GM23338 (cell line): ENCODE measurements around the gene CYTH1. TPM values are rescaled to one million over a fixed set of nuclear protein-coding genes. Genes with fewer than 3 reads are reported as not detected.

Experiments used
- ATAC-seq: fragments of 200-7000 bp; cut with Tn5 transposase; 3 replicates; pipeline ENCODE4 v1.9.1; 2020
- DNase-seq: peaks from one replicate; pipeline ENCODE4 v3.0.0-alpha.2; 2015; ENCODE audit warnings: low spot score
- H2AFZ ChIP-seq: fragments of 200-600 bp; sonication (generic); 2 replicates; pipeline ENCODE4 v1.8.0; 2016; ENCODE audit warnings: antibody characterized with exemption, mild to moderate bottlenecking, moderate library complexity
- H3F3A ChIP-seq: fragments of 200-600 bp; sonication (generic); replicated peaks from 2 replicates; pipeline ENCODE4 v1.8.0; 2017; ENCODE audit warnings: antibody characterized with exemption, mixed run types, low read depth
- H3K27ac ChIP-seq: fragments of 200-600 bp; sonication (generic); 2 replicates; pipeline ENCODE4 v1.6.1; 2016; ENCODE audit warnings: low read depth
- H3K27me3 ChIP-seq: fragments of 200-600 bp; sonication (generic); 2 replicates; pipeline ENCODE4 v1.8.0; 2016; ENCODE audit warnings: mild to moderate bottlenecking, mixed run types, moderate library complexity; ENCODE audit not compliant: insufficient read depth
- H3K36me3 ChIP-seq: fragments of 200-600 bp; sonication (generic); 2 replicates; pipeline ENCODE4 v1.8.0; 2016; ENCODE audit warnings: mild to moderate bottlenecking; ENCODE audit not compliant: insufficient read depth
- H3K4me1 ChIP-seq: fragments of 200-600 bp; sonication (generic); 2 replicates; pipeline ENCODE4 v1.8.0; 2016; ENCODE audit warnings: mild to moderate bottlenecking, moderate library complexity; ENCODE audit not compliant: insufficient read depth
- H3K4me2 ChIP-seq: fragments of 200-600 bp; sonication (generic); 2 replicates; pipeline ENCODE4 v1.7.1; 2017; ENCODE audit warnings: mixed run types
- H3K4me3 ChIP-seq: fragments of 200-600 bp; sonication (generic); 2 replicates; pipeline ENCODE4 v1.6.1; 2016; ENCODE audit warnings: mixed run types
- H3K79me2 ChIP-seq: fragments of 200-600 bp; sonication (generic); replicated peaks from 2 replicates; pipeline ENCODE4 v1.8.0; 2017; ENCODE audit warnings: mild to moderate bottlenecking; ENCODE audit not compliant: insufficient read depth
- H3K9me2 ChIP-seq: fragments of 200-600 bp; sonication (generic); 2 replicates; pipeline ENCODE4 v1.8.0; 2017; ENCODE audit not compliant: insufficient read depth
- H4K20me1 ChIP-seq: fragments of 200-600 bp; sonication (generic); replicated peaks from 2 replicates; pipeline ENCODE4 v1.8.0; 2017; ENCODE audit warnings: mild to moderate bottlenecking; ENCODE audit not compliant: insufficient read depth
- H3K27ac Mint-ChIP-seq: 2 replicates; pipeline ENCODE4 v1.8.0; 2020; ENCODE audit warnings: inconsistent platforms, mild to moderate bottlenecking, moderate library complexity, mixed read lengths
- H3K27me3 Mint-ChIP-seq: 3 replicates; pipeline ENCODE4 v1.8.0; 2022; ENCODE audit warnings: low read depth, mild to moderate bottlenecking, moderate library complexity, mixed read lengths, inconsistent platforms; ENCODE audit not compliant: insufficient read depth, poor library complexity
- H3K36me3 Mint-ChIP-seq: 3 replicates; pipeline ENCODE4 v1.8.0; 2021; ENCODE audit warnings: low read depth, mild to moderate bottlenecking, inconsistent platforms, moderate library complexity, mixed read lengths
- H3K4me1 Mint-ChIP-seq: 3 replicates; pipeline ENCODE4 v1.8.0; 2020; ENCODE audit warnings: mild to moderate bottlenecking, inconsistent platforms, mixed read lengths
- H3K4me3 Mint-ChIP-seq: 3 replicates; pipeline ENCODE4 v1.8.0; 2021; ENCODE audit warnings: moderate library complexity, mild to moderate bottlenecking, inconsistent platforms, mixed read lengths
- H3K9me3 Mint-ChIP-seq: 3 replicates; pipeline ENCODE4 v1.8.0; 2020; ENCODE audit warnings: moderate library complexity, mild to moderate bottlenecking, inconsistent platforms, mixed read lengths
- CREB1 ChIP-seq: fragments of 250-450 bp; sonication (Bioruptor Pico); IDR thresholded peaks from 2 replicates; pipeline ENCODE4 v1.5.0; 2020; ENCODE audit warnings: low read depth, mild to moderate bottlenecking, moderate library complexity
- EZH2 ChIP-seq: fragments of 200-600 bp; sonication (generic); IDR thresholded peaks from one replicate; pipeline ENCODE4 v1.8.0; 2017; ENCODE audit warnings: antibody characterized with exemption, mild to moderate bottlenecking, low read depth; ENCODE audit not compliant: unreplicated experiment
- JUNB ChIP-seq: IDR thresholded peaks from one replicate; pipeline ENCODE4 v1.6.1; 2016; ENCODE audit warnings: antibody characterized with exemption; ENCODE audit not compliant: unreplicated experiment
- NANOG ChIP-seq: IDR thresholded peaks from 2 replicates; pipeline ENCODE4 v1.6.1; 2016; ENCODE audit warnings: antibody characterized with exemption, borderline replicate concordance
- ZNF331 ChIP-seq: fragments of 250-450 bp; sonication (Bioruptor Pico); IDR thresholded peaks from 2 replicates; pipeline ENCODE4 v1.5.0; 2020; ENCODE audit warnings: low read depth, mild to moderate bottlenecking, moderate library complexity
- polyA plus RNA-seq: library from polyadenylated mRNA; unstranded; fragments of >200 nt; fragmentation: Nextera tagmentation; extraction: Ambion mirVana; gene quantifications from 2 replicates; pipeline ENCODE4 v1.2.1, GENCODE V29; 2016
- total RNA-seq: library from RNA; depleted of rRNA; stranded (reverse); fragments of >200 nt; shearing (Covaris generic); gene quantifications from 2 replicates; pipeline ENCODE4 v1.2.3, GENCODE V29; 2014
- TF ChIP-seq, protein P1 (sequence below): fragments of 250-450 bp; sonication (Bioruptor Pico); IDR thresholded peaks from 2 replicates; pipeline ENCODE4 v1.5.0; 2020; ENCODE audit warnings: mild to moderate bottlenecking, moderate library complexity

CYTH1 gene
- total and polyA plus RNA-seq, 2 experiments from 2014 or later = 13.8 to 14.5 TPM

DNA sequence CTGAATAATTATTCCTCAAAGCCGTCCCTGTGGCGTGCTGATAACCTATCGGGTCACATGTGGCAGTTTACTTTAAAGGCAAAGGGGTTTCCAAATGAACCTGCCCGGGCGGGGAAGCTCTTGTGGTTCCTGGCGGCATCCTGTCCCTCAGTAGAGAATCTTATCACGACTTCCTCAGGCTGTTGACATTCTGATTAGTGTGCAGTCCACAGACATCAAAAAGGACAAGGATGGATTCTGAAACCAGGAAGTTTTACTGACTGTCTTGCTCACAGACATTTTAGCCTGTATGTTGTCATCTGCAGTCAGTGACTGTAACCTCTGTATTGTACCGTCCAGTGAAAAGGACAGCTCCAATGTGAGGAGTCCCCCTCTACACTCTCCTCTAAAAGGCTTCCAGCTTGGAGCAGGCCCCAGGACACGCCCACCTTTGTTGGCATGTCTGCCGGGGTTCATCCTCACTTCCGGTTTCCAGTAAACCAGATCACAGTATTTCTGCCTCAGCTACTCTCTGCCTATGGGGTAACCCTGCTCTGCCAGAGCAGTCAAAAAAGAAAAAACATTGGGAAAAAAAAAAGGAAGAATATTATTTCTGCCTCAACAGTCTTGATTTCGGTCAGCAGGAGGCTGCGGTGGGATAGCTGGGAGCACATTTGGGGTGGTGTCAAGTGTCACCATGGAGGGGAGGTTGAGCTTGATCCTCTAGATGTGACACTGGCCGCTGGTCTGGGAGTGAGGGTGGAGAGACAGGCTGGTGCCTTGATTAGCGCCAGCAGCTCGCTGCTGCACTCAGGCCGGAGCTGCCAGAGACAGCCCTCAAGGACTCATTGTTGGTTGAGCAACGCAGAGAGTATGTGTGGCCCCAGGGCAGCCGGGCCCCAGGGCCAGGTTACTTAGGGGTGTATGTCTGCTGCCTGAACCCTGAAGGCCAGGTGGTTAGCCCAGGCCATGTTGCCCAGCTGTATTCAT lies 115.8 kb downstream of the CYTH1 start (continued):
- TF ChIP-seq, protein P1, sequence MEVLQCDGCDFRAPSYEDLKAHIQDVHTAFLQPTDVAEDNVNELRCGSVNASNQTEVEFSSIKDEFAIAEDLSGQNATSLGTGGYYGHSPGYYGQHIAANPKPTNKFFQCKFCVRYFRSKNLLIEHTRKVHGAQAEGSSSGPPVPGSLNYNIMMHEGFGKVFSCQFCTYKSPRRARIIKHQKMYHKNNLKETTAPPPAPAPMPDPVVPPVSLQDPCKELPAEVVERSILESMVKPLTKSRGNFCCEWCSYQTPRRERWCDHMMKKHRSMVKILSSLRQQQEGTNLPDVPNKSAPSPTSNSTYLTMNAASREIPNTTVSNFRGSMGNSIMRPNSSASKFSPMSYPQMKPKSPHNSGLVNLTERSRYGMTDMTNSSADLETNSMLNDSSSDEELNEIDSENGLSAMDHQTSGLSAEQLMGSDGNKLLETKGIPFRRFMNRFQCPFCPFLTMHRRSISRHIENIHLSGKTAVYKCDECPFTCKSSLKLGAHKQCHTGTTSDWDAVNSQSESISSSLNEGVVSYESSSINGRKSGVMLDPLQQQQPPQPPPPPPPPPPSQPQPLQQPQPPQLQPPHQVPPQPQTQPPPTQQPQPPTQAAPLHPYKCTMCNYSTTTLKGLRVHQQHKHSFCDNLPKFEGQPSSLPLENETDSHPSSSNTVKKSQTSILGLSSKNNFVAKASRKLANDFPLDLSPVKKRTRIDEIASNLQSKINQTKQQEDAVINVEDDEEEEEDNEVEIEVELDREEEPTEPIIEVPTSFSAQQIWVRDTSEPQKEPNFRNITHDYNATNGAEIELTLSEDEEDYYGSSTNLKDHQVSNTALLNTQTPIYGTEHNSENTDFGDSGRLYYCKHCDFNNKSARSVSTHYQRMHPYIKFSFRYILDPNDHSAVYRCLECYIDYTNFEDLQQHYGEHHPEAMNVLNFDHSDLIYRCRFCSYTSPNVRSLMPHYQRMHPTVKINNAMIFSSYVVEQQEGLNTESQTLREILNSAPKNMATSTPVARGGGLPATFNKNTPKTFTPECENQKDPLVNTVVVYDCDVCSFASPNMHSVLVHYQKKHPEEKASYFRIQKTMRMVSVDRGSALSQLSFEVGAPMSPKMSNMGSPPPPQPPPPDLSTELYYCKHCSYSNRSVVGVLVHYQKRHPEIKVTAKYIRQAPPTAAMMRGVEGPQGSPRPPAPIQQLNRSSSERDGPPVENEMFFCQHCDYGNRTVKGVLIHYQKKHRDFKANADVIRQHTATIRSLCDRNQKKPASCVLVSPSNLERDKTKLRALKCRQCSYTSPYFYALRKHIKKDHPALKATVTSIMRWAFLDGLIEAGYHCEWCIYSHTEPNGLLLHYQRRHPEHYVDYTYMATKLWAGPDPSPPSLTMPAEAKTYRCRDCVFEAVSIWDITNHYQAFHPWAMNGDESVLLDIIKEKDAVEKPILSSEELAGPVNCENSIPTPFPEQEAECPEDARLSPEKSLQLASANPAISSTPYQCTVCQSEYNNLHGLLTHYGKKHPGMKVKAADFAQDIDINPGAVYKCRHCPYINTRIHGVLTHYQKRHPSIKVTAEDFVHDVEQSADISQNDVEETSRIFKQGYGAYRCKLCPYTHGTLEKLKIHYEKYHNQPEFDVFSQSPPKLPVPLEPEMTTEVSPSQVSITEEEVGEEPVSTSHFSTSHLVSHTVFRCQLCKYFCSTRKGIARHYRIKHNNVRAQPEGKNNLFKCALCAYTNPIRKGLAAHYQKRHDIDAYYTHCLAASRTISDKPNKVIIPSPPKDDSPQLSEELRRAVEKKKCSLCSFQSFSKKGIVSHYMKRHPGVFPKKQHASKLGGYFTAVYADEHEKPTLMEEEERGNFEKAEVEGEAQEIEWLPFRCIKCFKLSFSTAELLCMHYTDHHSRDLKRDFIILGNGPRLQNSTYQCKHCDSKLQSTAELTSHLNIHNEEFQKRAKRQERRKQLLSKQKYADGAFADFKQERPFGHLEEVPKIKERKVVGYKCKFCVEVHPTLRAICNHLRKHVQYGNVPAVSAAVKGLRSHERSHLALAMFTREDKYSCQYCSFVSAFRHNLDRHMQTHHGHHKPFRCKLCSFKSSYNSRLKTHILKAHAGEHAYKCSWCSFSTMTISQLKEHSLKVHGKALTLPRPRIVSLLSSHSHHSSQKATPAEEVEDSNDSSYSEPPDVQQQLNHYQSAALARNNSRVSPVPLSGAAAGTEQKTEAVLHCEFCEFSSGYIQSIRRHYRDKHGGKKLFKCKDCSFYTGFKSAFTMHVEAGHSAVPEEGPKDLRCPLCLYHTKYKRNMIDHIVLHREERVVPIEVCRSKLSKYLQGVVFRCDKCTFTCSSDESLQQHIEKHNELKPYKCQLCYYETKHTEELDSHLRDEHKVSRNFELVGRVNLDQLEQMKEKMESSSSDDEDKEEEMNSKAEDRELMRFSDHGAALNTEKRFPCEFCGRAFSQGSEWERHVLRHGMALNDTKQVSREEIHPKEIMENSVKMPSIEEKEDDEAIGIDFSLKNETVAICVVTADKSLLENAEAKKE = no peak
- TF ChIP-seq NANOG = no peak
- TF ChIP-seq EZH2 = no peak
- TF ChIP-seq JUNB = no peak

DNA sequence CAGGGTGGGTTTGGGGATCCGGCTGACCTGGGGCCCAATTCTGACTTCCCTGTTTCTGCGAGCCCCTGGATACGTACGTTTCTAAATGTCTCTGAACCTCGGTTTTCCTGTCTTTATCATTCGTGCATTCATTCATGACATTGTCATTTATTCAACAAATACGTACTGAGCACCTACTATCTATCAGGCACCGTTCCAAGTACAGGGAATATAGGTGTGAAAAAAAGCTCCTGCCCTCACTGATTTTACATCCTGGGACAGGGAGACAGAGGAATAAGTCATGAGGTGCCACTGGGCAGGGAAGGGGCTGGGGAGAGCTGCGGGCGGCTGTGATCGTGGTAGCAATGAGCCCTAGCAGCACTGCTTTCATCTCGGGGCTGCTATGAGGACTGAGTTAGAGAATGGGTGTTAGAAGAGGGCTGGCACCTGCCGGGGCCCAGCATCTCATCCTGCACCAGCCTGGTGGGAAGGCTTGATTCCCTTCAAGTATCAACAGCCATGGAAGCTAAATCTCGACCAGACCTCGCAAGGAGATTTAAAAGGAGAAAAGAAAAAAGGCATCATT lies 116.6 kb downstream of the CYTH1 start:
- Histone ChIP-seq H3K4me2 (no peak overlapping the region), H3K36me3 (no peaks in the 10 kb centered on the region), H3K4me3 (no peak overlapping the region), H3F3A (no peaks in the 10 kb centered on the region), H3K27ac (no peak overlapping the region), H2AFZ (no peak overlapping the region), H3K9me2 (no peaks in the 10 kb centered on the region), H3K27me3 (no peaks in the 10 kb centered on the region), H4K20me1 (no peaks in the 10 kb centered on the region), H3K79me2 (no peaks in the 10 kb centered on the region), H3K4me1 (no peaks in the 10 kb centered on the region)
- H3K27me3 Mint-ChIP-seq = peaks cover 4% of the 10 kb centered on the region
- DNase-seq = no peak
- no peak overlapping the region for H3K27ac Mint-ChIP-seq
- peaks cover 3% of the 10 kb centered on the region; the same call in 1 of the 3 replicates for H3K9me3 Mint-ChIP-seq
- H3K4me3 Mint-ChIP-seq = no peak overlapping the region
- peaks cover 1% of the 10 kb centered on the region; the same call in 1 of the 3 replicates for H3K36me3 Mint-ChIP-seq
- TF ChIP-seq CREB1 (CRISPR knock-in tag) = no peak
- TF ChIP-seq ZNF331 (CRISPR knock-in tag) = no peak
- H3K4me1 Mint-ChIP-seq = peaks cover 10% of the 10 kb centered on the region
- ATAC-seq = no peak
